ENCODE data around the gene DOHH. TPM values are rescaled to one million over a fixed set of nuclear protein-coding genes. Genes with fewer than 3 reads are reported as not detected.

DOHH gene
- total RNA-seq (2014; rRNA removed; shearing (Covaris generic)) (17.5 and 20.4 TPM in 2 replicates), polyA plus RNA-seq (2016; fragmentation: Nextera tagmentation; extraction: Ambion mirVana) (15.0 and 16.9 TPM in 2 replicates)

GRCh38 chr19:3500429-3501101 lies at the start of gene DOHH:
Gene DOHH, minus strand, starts transcription at chr19:3500674. Its CDS starts 3,860 bp downstream, at chr19:3496814.
- Histone ChIP-seq H2AFZ (peak within 1 kb of the TSS; percentile 86), H3K9ac (peak within 1 kb of the TSS; percentile 88), H3K9me2 (ENCODE audit: insufficient read depth) (no peaks in the 10 kb centered on the region), H4K20me1 (ENCODE audit: insufficient read depth) (no peaks in the 10 kb centered on the region), H3K9me3 (ENCODE audit: low read depth) (no peaks in the 10 kb centered on the region), H3K79me2 (ENCODE audit: insufficient read depth) (peaks cover 36% of the 10 kb centered on the region), H3K4me2 (ENCODE audit: unreplicated experiment) (peak within 1 kb of the TSS; percentile 83), H3K27me3 (replicated peaks; ENCODE audit: insufficient read depth) (no peaks in the 10 kb centered on the region), H3K36me3 (ENCODE audit: low read depth) (0 out of 2 replicates have a peak, but pooled peaks cover under 1% of the 10 kb centered on the region), H3F3A (ENCODE audit: insufficient read depth) (no peaks in the 10 kb centered on the region), H3K27ac (peak within 1 kb of the TSS; percentile 84), H3K4me3 (peak within 1 kb of the TSS; percentile 74), H3K4me1 (ENCODE audit: insufficient read depth) (no peaks in the 10 kb centered on the region)
- WGBS, 2 experiments (ENCODE audit: low coverage in 1 of 2, low lambda C conversion rate in 2 of 2, missing lambda C conversion rate in 2 of 2): 1% methylated on average over 52 of the region's 52 CpGs
- DNase-seq: peak; percentile 97
- TF ChIP-seq EZH2phosphoT487 (IDR thresholded peaks at IDR 0.05; ENCODE audit: insufficient read depth, low read depth) (no peak), EZH2 (IDR thresholded peaks at IDR 0.05; ENCODE audit: insufficient read depth, poor library complexity, severe bottlenecking) (no peak)
- in situ Hi-C loops (cut with MboI): no loop called here

GRCh38 chr19:3549816-3550215 lies 49.3 kb upstream of the DOHH start:
- in situ Hi-C loops (cut with MboI): no loop called here
- no peaks in the 10 kb centered on the region for H4K20me1 ChIP-seq (ENCODE audit: insufficient read depth)
- H3F3A ChIP-seq (ENCODE audit: insufficient read depth): no peaks in the 10 kb centered on the region
- H3K36me3 ChIP-seq (ENCODE audit: low read depth): no peaks in the 10 kb centered on the region
- no peak overlapping the region for H3K4me3 ChIP-seq
- 93 to 96% methylated on average over 10 of the region's 10 CpGs for WGBS, 2 experiments (ENCODE audit: low coverage in 1 of 2, low lambda C conversion rate in 2 of 2, missing lambda C conversion rate in 2 of 2)
- H3K4me2 ChIP-seq (ENCODE audit: unreplicated experiment): no peak overlapping the region
- no peaks in the 10 kb centered on the region for H3K9me3 ChIP-seq (ENCODE audit: low read depth)
- H3K27ac ChIP-seq: no peak overlapping the region
- peaks cover 32% of the 10 kb centered on the region for H3K79me2 ChIP-seq (ENCODE audit: insufficient read depth)
- no peak overlapping the region for H2AFZ ChIP-seq
- DNase-seq: no peak
- no peaks in the 10 kb centered on the region for H3K9me2 ChIP-seq (ENCODE audit: insufficient read depth)
- no peak overlapping the region for H3K9ac ChIP-seq
- TF ChIP-seq EZH2phosphoT487 (IDR thresholded peaks at IDR 0.05; ENCODE audit: insufficient read depth, low read depth) (no peak), EZH2 (IDR thresholded peaks at IDR 0.05; ENCODE audit: insufficient read depth, poor library complexity, severe bottlenecking) (no peak)
- H3K27me3 ChIP-seq (replicated peaks; ENCODE audit: insufficient read depth): no peaks in the 10 kb centered on the region
- no peaks in the 10 kb centered on the region for H3K4me1 ChIP-seq (ENCODE audit: insufficient read depth)

DNA sequence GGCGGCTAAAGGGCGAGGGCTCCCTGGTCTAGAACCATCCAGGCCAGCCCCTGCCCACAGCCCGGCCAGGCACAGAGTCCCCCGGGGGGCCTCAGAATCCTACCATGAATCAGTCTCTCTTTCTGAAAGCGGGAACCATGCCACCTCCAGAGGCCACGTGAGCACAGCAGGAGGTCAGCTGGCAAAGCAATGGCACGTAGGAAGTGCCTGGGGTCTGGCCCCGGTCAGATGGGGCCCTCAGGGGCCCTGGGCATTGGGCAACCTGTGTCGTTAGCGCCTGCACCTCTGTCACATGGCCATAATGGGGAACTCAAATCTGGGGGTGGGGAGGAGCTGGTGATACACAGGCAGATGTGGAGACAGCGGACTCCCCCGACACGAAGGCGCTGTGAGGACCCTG lies 48.1 kb upstream of the DOHH start:
- no peaks in the 10 kb centered on the region for H3F3A ChIP-seq (ENCODE audit: insufficient read depth)
- H3K36me3 ChIP-seq (ENCODE audit: low read depth): no peaks in the 10 kb centered on the region
- no peak overlapping the region for H2AFZ ChIP-seq
- no peak for DNase-seq
- no peaks in the 10 kb centered on the region for H3K9me2 ChIP-seq (ENCODE audit: insufficient read depth)
- no peak overlapping the region for H3K4me2 ChIP-seq (ENCODE audit: unreplicated experiment)
- TF ChIP-seq EZH2 (IDR thresholded peaks at IDR 0.05; ENCODE audit: insufficient read depth, poor library complexity, severe bottlenecking): no peak
- TF ChIP-seq EZH2phosphoT487 (IDR thresholded peaks at IDR 0.05; ENCODE audit: insufficient read depth, low read depth): no peak
- no peaks in the 10 kb centered on the region for H4K20me1 ChIP-seq (ENCODE audit: insufficient read depth)
- H3K27me3 ChIP-seq (replicated peaks; ENCODE audit: insufficient read depth): no peaks in the 10 kb centered on the region
- no peak overlapping the region for H3K9ac ChIP-seq
- WGBS, 2 experiments (ENCODE audit: low coverage in 1 of 2, low lambda C conversion rate in 2 of 2, missing lambda C conversion rate in 2 of 2): 86 to 87% methylated on average over 14 of the region's 14 CpGs
- in situ Hi-C loops (cut with MboI): no loop called here
- no peak overlapping the region for H3K27ac ChIP-seq
- H3K79me2 ChIP-seq (ENCODE audit: insufficient read depth): peaks cover 20% of the 10 kb centered on the region
- no peaks in the 10 kb centered on the region for H3K4me1 ChIP-seq (ENCODE audit: insufficient read depth)
- H3K4me3 ChIP-seq: no peak overlapping the region
- H3K9me3 ChIP-seq (ENCODE audit: low read depth): no peaks in the 10 kb centered on the region

GRCh38 chr19:3547767-3548282 lies 47.4 kb upstream of the DOHH start:
- no peaks in the 10 kb centered on the region for H3K4me1 ChIP-seq (ENCODE audit: insufficient read depth)
- H3K9ac ChIP-seq: no peak overlapping the region
- H2AFZ ChIP-seq: no peak overlapping the region
- no peaks in the 10 kb centered on the region for H3K27me3 ChIP-seq (replicated peaks; ENCODE audit: insufficient read depth)
- in situ Hi-C loops (cut with MboI): no loop called here
- H3K4me2 ChIP-seq (ENCODE audit: unreplicated experiment): no peak overlapping the region
- 84 to 88% methylated on average over 27 to 29 of the region's 36 CpGs for WGBS, 2 experiments (ENCODE audit: low coverage in 1 of 2, low lambda C conversion rate in 2 of 2, missing lambda C conversion rate in 2 of 2)
- no peak for DNase-seq
- no peak overlapping the region for H3K27ac ChIP-seq
- no peak overlapping the region for H3K4me3 ChIP-seq
- no peaks in the 10 kb centered on the region for H3K9me3 ChIP-seq (ENCODE audit: low read depth)
- H4K20me1 ChIP-seq (ENCODE audit: insufficient read depth): no peaks in the 10 kb centered on the region
- H3K36me3 ChIP-seq (ENCODE audit: low read depth): no peaks in the 10 kb centered on the region
- H3F3A ChIP-seq (ENCODE audit: insufficient read depth): no peaks in the 10 kb centered on the region
- TF ChIP-seq EZH2 (IDR thresholded peaks at IDR 0.05; ENCODE audit: insufficient read depth, poor library complexity, severe bottlenecking): no peak
- TF ChIP-seq EZH2phosphoT487 (IDR thresholded peaks at IDR 0.05; ENCODE audit: insufficient read depth, low read depth): no peak
- H3K79me2 ChIP-seq (ENCODE audit: insufficient read depth): peaks cover 14% of the 10 kb centered on the region
- H3K9me2 ChIP-seq (ENCODE audit: insufficient read depth): no peaks in the 10 kb centered on the region
